ENCODE data around the gene CACNA1A. TPM values are rescaled to one million over a fixed set of nuclear protein-coding genes. Genes with fewer than 3 reads are reported as not detected.

CACNA1A gene
- total RNA-seq, 2 donors from 2014 or later, result 0.27 to 2.3 TPM

GRCh38 chr19:13298565-13299481 lies 207.5 kb downstream of the CACNA1A start:
- ATAC-seq (ENCODE audit: insufficient number of reproducible peaks, low FRiP score, low read depth) (no peak), DNase-seq (ENCODE audit: low spot score) (no peak)
- TF ChIP-seq CTCF (IDR thresholded peaks at IDR 0.05), result no peak
- H3K4me3 ChIP-seq, result peak overlapping the region; percentile 51
- no peak overlapping the region for H3K27ac ChIP-seq
- no peaks in the 10 kb centered on the region for H3K36me3 ChIP-seq
- H3K9me3 ChIP-seq, result no peaks in the 10 kb centered on the region
- H3K27me3 ChIP-seq (replicated peaks; ENCODE audit: insufficient read depth), result no peaks in the 10 kb centered on the region
- no peaks in the 10 kb centered on the region for H3K4me1 ChIP-seq (ENCODE audit: control insufficient read depth in 1 of 2, low read depth in 2 of 2)

GRCh38 chr19:13297023-13297422 lies 209.3 kb downstream of the CACNA1A start:
- TF ChIP-seq CTCF (IDR thresholded peaks at IDR 0.05), result no peak
- no peak for ATAC-seq (ENCODE audit: insufficient number of reproducible peaks, low FRiP score, low read depth)
- no peaks in the 10 kb centered on the region for H3K36me3 ChIP-seq
- no peaks in the 10 kb centered on the region for H3K9me3 ChIP-seq
- no peak overlapping the region for H3K4me3 ChIP-seq
- no peak for DNase-seq (ENCODE audit: low spot score)
- H3K27ac ChIP-seq, result no peak overlapping the region
- no peaks in the 10 kb centered on the region for H3K4me1 ChIP-seq (ENCODE audit: control insufficient read depth in 1 of 2, low read depth in 2 of 2)
- H3K27me3 ChIP-seq (replicated peaks; ENCODE audit: insufficient read depth), result no peaks in the 10 kb centered on the region

- Histone ChIP-seq H3K4me1 (ENCODE audit: control insufficient read depth in 1 of 2, low read depth in 2 of 2) (no peaks in the 10 kb centered on the region), H3K4me3 (no peak overlapping the region), H3K36me3 (no peaks in the 10 kb centered on the region), H3K9me3 (no peaks in the 10 kb centered on the region), H3K27ac (no peak overlapping the region), H3K27me3 (replicated peaks; ENCODE audit: insufficient read depth) (no peaks in the 10 kb centered on the region)
- no peak for TF ChIP-seq CTCF (IDR thresholded peaks at IDR 0.05)
- DNase-seq (ENCODE audit: low spot score) (no peak), ATAC-seq (ENCODE audit: insufficient number of reproducible peaks, low FRiP score, low read depth) (no peak)
These were observed 211.3 kb downstream of the CACNA1A start for GRCh38 chr19:13294812-13295567.

- Histone ChIP-seq H3K27ac (no peak overlapping the region), H3K27me3 (replicated peaks; ENCODE audit: insufficient read depth) (no peaks in the 10 kb centered on the region), H3K4me1 (ENCODE audit: control insufficient read depth in 1 of 2, low read depth in 2 of 2) (no peaks in the 10 kb centered on the region), H3K36me3 (no peaks in the 10 kb centered on the region), H3K4me3 (no peak overlapping the region), H3K9me3 (no peaks in the 10 kb centered on the region)
- no peak for DNase-seq (ENCODE audit: low spot score)
- no peak for TF ChIP-seq CTCF (IDR thresholded peaks at IDR 0.05)
- no peak for ATAC-seq (ENCODE audit: insufficient number of reproducible peaks, low FRiP score, low read depth)
These were observed 214.4 kb downstream of the CACNA1A start for GRCh38 chr19:13291913-13292312.

- DNase-seq (ENCODE audit: low spot score), result no peak
- Histone ChIP-seq H3K4me3 (no peak overlapping the region), H3K27ac (no peak overlapping the region), H3K27me3 (replicated peaks; ENCODE audit: insufficient read depth) (no peaks in the 10 kb centered on the region), H3K9me3 (no peaks in the 10 kb centered on the region), H3K36me3 (no peaks in the 10 kb centered on the region), H3K4me1 (ENCODE audit: control insufficient read depth in 1 of 2, low read depth in 2 of 2) (no peaks in the 10 kb centered on the region)
- ATAC-seq (ENCODE audit: insufficient number of reproducible peaks, low FRiP score, low read depth), result no peak
- TF ChIP-seq CTCF (IDR thresholded peaks at IDR 0.05), result no peak
These were observed 215.5 kb downstream of the CACNA1A start for GRCh38 chr19:13290741-13291140.

Data from thoracic aorta (tissue), 2 donors.